Stimulated activated CD8-positive, alpha-beta memory T cell treated with anti-CD3 and anti-CD28 coated beads, Interleukin-7, amount 100 ng/mL, for 24 hours (primary cell): Measurements from ENCODE around the gene SETD3.

ENCODE experiments used
- DNase-seq: peaks from one replicate; pipeline ENCODE4 v3.0.0-alpha.2; 2020; ENCODE audit warnings: low read depth

SETD3 gene

DNA sequence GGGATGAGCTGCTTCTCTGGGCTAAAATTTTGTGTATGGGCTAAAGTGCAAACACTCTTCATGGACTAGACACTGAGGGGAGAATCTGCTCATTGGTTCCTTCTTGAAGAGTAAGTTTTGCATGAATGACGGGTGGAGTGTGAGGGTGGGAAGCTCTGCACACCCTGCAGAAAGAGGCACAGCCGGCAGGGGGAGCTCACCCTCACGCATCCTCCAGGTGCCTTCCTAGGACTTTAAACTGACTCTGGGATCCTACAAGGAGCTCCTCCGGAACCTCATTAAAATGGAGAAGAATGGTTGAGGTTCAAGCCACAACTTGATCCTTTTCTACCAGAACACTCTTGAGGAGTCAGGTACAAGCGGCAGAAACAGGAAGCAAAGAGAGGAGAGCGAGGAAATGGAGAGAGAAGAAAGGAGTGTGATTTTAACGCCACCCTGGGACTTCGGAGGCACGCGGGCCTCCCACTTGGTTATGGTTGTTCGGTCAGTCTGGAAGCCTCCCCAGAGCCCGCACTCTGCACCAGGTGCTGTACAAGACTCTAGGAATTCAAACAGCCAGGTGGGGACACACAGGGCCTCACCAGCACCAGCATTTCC is 87.5 kb downstream of the SETD3 start:
- no peak for DNase-seq

DNA sequence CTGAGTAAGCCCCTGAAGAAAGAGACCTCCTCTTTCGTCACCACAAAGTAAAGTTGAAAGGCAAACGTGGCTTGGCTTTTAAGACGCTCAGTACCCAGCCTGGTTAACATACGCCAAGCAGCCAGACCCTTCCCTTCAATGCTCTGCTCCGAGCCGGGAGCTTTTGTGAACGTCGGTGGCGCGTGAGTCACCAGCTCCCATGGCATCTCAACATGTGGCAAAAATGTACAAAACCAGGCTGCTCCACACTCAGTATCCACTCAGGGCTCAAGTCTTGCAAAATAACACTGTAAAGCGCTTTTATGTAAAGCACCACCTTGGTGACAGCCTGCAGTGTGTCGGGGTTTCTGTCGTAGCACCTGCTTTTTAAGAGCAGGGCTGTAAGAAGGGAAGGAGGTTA is 89.0 kb downstream of the SETD3 start:
- no peak for DNase-seq

DNA sequence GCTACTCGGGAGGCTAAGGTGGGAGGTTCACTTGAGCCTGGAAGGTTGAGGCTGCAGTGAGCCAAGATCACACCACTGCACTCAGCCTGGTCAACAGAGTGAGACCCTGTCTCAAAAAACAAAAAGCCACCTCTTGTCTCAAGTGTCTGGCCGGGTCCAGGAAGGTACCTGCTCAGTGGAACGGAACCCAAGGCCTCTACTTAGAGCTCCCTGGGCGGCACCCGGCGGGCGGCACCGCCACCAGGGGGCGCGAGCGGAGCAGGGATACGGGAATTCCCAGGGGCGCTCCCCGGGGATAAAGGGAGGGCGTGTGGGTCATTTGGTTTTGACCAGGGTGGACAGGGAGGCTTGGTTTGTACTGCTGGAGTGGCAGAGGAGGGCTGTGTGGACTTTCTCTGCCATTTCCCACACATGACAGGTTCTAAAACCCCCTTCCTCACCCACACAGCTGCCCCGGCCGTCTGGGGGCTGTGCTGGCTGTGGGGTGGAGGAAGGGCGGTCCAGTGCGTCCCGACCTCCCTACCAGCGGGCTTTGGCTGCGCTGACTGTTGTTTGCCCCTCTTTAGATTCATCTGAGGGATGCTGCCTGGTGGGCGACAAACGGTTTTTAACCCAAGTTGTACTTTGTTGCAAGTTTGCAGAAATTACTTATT is 91.4 kb downstream of the SETD3 start:
- DNase-seq: peak; percentile 19

DNA sequence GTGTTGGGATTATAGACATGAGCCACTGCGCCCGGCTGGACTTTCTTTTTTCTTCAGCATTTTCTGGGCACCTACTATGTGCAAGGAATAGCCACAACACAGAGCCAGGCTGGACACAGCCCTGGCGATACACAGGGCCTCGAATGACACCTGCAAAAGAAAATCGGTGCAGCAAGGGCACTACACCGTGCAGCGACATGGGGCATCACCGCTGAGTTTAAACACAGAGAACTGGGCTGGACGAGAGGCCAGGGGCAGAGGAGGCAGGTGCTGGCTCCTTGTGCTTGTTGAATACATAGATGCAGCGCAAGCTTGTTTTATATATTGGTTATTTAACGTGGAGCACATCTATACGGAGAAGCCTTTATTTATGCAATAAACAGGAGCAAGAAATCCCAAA is 92.4 kb downstream of the SETD3 start:
- no peak for DNase-seq

DNA sequence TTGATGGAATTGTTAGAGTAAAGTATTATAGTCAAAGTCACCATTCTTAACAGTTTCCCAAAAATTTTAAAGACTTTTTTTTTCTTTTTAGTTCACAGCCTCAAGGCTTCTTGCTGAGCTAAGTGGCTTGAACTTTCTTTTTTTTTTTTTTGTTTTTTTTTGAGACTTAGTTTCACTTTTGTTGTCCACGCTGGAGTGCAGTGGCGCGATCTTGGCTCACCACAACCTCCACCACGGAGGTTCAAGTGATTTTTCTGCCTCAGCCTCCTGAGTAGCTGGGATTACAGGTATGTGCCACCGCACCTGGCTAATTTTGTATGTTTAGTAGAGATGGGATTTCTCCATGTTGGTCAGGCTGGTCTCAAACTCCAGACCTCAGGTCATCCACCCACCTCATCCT is 92.8 kb downstream of the SETD3 start:
- DNase-seq: no peak

DNA sequence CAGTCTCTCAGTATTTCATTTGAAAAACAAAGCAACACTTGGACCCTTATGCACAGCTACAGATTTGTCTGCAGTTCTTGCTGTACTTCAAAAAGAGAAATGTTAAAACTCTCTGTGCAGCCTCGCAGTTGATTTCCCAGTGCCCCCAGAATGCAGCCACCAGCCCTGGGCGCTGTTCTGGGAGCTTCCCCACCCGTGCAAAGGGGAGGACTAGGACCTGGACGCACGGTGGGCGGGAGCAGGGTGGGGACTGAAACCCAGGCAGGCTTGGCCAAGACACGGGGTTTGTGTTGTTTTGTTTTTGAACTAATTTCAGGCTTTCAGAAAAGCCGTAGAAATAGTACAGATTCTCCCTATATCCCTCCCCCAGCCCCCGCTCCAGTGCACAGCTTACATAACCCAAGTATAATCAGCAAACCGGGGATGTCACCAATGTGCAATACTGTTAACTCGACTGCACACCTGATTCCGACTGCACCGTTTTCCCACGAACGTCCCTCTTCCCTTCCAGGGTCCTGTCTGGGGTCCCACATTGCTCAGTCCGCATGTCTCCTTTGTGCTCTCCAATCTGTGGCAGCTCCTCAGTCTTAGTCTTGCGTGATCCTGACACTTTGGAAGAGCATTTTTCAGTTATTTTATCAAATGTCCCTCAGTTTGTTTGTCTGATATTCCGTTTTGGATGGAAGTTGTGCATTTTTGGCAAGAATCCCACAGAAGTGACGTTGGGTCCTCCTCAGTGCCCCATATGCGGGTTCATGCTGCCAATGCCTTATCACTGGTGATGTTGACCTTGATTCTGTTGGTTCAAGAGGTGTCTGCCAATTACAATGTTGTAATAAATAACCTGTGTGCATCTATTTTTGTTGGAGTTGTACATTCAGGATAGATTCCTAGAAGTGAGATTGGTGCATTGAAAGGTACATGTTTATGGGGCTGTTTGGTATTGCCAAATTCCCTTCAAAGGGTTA is 95.9 kb downstream of the SETD3 start:
- DNase-seq: no peak

DNA sequence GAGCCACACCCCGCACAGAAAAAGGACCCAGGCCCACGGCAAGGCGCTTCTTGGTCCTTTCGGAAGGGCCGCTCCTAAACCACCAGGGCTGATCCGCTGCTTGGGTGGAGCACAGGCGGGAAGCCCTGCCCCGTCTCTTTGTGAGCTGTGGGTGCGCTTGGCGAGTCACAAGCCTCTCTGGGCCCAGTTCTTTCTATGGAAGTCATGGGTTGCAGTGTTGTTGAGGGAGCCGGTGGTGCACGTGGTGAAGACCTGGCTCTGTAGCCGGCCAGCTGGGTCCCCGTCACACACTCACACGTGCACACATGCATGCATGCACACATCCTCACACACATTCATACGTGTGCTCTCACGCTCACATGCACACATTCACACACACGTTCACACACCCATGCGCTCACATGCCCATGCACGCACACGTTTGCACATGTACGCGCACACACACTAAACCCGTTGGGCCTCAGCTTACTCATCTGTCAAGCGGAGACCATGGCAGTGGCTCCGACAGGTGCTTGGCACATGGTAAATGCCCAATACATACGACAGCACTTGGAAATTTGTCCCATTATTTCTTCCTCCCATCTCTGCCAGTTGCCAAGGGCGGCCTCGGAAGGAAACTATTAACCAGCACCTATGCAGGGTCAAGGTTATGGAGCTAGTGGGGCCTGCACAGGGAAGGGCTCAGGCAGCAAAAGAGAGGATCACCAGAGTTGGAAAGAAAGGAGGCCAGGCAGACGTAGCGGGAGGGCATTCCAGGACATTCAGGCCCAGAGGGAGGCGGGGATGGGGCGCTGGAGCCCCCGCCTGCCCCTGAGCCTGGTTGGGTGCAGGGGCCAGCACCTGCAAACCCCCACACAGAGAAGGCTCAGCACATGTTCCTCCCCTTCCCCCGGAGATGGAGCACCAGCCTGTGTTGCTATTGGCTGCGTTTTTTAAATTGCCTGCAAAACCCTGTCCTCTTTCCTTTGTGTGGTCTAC is 96.9 kb downstream of the SETD3 start:
- DNase-seq: no peak

DNA sequence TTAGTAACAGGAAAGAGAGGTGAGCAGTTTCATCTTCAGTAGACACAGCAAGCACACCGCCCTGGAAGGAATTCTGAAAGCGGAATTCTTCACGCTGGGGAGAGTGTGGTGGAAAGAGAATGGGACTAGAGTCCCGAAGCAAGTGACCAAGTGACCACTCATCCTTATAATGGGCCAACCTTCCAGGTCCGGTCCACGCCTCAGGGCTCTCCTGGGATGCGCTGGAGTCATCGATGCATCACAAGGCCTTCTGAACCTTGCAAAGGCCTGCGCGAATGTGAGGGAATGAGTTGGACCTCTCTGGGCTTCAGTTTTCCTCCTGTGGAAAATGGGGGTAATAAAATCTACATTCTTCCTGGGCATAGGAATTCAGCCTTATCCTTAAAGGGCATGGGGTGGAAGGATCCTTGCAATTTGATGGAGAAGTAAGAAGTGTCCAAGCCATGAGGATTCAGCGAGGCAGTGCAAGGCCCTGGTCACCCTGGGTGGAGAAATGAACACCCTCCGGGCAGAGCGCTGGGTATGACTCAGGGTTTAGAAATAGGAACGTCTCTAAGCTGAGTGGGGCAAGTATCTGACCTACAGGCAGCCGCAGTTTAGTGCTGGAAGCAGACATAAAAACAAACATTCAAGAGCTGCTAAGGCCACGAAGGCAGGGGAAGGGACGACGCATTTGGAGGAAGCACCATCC is 97.7 kb downstream of the SETD3 start:
- no peak for DNase-seq

DNA sequence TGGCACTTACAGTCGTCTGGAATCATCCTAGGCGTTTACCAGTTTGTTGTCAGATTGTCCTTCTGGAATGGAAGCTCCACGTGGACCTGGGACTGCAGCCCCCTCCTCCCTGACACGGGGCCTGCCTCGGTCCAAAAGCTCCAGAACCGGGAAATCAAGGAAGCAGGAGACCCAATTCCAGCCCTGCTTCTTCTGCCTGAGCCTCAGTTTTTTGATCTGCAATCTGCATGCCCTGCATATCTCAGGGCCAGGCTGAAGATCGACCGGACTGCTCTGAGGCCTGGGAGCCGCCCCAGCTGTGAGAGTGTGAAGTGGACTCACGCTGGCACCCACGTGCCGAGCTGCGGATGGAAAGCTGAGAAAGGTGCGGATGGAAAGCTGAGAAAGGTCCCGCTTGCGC is 98.6 kb downstream of the SETD3 start:
- no peak for DNase-seq

DNA sequence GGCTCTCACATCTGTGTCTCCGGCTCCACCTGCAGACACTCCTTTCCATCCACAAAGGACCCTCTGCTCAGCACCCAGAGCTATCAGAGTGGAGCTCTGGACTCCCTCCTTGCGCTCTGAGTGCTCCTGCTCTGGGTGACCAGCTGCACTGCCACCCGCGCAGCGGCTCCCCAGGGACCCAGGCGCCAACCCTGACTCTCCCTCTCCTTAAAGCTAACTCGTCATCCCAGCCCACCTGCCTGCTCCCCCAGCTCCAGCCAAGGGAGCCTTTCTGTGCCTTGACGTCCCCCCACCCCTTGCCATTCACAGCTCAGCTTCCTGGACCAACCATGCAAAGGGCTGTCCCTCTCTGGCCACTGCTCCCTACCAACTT is 99.0 kb downstream of the SETD3 start:
- no peak for DNase-seq

DNA sequence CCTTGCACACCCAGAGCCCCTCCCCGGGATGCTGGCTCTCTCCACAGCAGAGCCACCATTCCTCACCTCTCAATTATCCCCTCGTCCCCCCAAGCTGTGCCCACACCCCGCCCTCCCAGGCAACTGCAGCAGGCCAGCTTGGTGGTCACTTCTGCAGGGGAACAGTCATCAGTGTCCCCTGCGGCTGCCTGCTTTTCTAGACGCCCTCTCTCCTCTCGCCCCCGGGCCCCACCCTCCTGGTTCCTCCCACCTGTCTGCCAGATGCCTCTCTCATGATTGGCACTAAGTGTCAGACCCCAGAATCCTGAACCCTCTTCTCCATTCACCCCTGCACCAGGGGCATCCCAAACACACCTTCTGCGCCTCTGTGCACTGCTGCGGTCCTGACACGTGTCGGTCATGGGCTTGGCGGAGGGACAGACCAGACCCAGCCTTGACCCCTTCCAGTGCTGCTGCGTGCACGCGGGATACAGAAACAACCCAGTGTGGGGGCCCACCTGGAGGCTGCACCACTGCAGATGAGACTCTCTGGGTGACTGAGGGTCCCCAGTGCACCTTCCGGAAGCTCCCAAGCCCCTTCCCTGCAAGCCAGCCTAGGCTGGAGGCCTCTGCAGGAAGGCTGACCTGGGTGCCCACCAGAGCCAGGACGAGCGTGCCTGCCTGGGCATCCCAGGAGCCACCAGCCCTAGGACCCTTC is 99.5 kb downstream of the SETD3 start:
- no peak for DNase-seq

DNA sequence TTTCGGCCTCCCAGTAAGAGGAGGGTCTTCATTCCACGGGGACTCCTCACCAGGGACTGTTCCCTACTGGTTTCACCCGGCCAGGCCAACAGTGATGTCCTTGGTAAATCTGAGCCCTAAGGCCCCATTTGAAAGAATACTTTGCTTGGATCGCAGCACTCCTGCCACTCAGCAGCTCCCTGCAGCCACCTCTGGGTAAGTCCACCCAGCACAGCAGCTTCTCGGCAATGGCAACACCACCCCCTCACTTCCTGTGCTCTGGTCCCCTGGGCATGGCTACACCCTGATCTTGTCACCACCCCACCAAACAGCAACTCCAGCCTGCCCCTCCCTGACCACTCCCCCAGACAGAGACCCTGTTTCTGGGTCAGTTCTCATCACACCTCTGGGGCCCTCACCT is 100.3 kb downstream of the SETD3 start:
- DNase-seq: no peak

DNA sequence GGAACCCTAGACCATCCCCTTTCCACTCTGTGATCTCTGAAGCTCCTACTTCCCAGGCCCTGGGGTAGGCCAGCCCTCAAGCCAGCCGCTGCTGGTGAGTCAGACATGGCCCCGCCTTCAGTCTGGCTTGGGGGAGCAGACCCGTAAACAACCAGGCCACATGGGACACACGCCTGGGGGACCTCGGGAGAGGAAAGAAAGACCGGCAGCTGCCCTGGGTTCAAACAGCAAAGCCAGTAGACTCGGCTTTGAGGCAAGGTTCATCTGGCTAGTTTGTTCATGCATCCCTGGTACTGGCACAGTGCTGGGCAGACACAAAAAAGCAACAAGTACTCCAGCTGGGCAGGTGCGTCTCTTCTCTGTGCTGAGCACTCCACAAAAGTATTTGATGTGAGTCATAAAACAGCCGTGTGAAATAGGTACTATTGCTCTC is 101.9 kb downstream of the SETD3 start:
- no peak for DNase-seq

DNA sequence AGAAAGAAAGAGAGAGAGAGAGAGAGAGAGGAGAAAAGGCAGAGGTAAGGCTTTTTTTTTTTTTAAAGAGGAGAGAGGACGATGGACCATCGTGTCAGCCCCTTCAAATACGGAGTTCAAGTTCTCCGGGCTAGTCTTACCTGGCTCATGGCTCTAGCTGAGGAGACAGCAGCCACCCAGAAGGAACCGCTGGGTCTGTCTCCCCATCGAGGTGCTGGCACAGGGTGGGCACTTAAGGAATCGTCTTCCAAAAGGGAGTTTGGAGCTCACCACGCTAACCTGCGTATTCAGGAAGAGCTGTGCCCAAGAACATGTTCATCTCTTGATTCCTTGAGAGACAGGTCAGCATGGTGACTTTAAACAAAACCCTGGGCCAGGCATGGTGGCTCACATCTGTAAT is 102.7 kb downstream of the SETD3 start:
- no peak for DNase-seq

DNA sequence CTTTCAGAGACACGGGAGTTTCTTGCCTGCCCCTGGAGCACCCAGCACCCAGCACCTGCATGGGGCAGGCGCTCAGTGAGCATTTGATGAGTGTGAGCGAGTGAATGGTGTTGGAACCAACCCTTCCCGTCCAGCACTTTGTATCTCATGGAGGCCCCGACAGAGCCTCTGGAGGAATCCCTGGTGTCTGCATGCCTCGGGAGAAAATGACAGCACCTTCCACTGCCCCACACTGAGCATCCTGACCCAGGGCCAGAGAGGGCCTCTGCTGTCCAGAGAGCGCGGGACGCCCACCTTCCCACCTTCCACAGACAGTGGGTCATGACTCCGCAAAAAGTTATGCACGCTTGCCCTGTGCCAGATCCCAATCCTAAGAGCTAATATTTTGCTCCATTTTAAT is 105.7 kb downstream of the SETD3 start:
- DNase-seq: no peak

DNA sequence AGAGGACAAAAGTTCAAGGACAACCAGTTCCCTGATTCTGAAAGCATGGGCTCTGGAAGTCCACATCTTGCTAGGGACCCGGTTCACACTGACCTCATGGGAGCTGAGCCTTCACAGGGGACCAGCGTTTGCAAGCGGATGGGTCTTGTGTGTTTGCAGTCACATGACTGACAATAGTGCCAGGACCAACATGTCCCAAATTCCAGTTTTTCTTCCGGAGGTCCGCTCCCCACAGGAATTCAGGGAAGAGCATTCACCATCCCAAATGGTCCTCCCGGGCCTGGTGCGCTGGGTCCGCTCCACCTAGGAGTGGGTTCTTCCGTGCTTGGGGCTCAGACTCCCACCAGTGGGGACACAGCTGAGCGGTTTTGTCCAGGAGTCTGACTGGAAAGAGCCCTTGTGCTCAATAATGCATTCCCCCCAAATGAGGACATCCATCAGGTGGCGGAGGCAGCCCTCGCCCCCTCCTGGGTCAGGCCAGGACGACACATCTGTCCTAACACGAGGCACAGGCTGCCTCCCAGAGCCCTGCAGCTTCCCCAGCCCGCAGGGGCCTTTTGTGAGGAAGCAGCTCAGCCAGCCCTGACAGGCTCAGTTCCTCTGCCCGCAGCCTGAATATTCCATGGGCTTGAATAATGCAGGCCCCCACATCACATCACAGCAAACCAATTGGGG is 116.9 kb downstream of the SETD3 start:
- no peak for DNase-seq

DNA sequence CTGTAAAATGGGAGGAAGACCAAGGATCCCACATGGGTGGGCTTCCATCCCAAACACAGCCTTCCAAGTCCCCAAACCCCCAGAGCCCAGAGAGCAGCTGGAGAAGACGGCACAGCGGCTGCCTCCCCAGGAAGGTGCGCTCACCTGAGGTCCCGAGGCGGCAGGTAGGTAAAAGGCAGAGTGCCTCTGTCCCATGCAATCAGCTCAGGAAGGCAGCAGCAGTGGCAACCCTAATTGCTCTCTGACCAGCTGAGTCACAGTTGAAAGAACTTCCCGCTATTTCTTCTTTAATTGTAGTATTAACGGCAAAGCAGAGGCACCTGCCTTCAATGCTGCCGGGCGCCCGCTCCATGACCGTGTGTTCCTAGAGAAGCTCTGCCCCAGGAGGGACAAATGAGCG is 117.6 kb downstream of the SETD3 start:
- DNase-seq: no peak

DNA sequence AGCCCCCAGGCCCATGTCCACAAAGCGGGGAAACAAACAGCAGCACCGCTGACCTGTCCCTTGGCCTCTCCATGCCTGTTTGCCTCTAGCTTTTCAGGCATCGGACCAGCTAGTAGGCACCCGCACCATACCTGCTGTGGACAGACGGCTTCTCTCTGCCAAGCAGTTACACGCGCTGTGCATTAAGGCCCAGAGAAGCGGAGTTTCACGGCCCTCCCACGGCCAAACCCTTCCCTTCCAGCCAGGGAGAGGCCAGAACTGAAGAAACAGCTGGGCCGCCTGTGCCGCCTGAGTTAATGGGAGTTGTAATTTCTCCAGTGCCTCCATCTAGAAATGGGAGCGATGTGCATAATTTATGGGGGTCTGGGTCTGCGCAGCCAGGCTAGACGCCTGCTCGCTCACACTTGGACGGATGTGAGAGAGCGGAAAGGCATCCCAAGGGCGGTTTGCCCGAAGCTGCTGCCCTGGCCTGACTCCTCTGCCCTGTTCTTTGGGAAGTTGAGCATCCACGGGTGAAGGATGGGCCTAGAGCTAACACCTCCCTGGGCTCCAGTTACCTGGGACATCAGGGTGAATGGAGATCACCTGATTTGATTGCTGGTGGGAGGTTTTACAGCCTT is 119.0 kb downstream of the SETD3 start:
- no peak for DNase-seq

DNA sequence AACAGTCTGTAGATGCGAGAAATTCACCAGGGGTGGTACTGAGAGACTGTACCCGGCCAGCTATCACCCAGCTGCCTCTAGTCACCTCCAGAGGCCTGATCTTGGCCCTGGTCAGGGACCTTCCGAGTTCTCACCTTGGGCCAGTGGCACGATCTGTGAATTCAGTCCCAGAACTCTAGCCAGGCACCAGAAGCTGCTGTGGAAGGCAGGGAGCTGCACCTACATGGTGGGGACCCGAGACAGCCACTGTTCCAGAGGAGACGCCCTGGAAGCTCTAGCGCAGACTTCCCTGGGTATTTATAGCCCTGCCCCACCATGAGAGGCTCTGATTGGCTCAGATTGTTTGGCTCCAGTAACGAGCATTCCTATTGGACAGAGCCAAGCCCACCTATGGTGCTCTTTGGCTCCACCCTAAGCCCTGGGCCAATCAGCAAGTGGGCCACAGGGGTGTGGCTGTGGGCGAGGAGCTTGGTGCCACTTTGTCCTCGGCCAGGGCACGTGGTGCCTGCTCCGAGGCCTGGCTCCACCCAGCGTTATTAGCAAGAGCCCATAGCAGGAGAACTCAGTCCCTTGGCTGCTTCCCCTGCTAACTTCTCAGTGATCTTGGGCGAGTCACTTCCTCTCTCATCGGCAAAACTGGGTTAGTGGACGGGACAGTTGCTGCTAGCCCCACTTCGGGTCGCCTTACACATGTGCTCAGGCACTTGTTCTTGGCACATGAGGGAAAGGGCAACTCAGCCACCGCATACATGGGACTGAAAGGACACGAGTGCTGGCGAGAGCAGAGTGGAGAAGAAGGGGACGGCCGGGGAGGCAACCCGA is 119.7 kb downstream of the SETD3 start:
- DNase-seq: no peak
